GM18498 (cell line): Measurements from ENCODE around the gene DNMT3L.

Source experiments
- ATAC-seq: cut with Tn5 transposase; IDR thresholded peaks from one replicate; pipeline ENCODE4 v1.9.1; 2021; ENCODE audit warnings: mild to moderate bottlenecking, moderate library complexity; ENCODE audit not compliant: unreplicated experiment

The DNMT3L gene

DNA sequence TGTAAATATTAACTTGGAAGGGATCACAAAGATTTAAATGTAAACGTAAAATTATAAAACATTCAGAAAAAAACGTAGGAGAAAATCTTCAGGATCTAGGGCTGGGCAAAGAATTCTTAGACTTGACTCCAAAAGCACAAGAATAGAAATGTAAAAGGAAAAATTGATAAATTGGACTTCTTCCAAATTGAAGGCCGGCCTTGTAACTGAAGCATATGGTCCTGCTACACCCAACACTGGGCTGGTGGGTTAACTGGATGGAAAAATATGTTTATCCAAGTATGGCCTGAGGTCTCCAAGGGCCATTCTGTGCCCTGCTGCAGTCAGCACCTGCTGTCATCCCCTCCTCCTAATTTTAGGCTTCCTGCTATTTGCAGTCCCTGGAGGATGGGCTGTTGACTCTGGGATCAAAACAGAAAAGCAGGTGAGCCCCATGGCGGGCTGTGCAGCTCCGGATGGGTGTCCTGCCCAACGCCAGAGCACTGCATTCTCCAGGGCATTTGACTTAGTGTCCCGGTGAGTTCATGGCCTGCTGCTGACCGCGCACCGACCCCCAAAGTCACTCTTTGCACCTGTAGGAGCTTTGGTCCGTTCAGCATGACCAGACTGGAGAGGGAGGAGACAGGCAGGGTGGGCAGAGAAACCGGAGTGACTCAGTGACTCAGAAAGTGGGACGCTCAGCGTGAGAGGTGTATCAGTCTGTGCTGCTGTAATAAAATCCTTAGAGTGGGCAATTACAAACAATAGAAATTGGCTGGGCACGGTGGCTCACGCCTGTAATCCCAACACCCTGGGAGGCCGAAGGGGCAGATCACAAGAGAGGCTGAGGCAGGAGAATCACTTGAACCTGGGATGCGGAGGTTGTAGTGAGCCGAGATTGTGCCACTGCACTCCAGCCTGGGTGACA, 17.9 kb upstream of the DNMT3L start:
- ATAC-seq, result no peak

DNA sequence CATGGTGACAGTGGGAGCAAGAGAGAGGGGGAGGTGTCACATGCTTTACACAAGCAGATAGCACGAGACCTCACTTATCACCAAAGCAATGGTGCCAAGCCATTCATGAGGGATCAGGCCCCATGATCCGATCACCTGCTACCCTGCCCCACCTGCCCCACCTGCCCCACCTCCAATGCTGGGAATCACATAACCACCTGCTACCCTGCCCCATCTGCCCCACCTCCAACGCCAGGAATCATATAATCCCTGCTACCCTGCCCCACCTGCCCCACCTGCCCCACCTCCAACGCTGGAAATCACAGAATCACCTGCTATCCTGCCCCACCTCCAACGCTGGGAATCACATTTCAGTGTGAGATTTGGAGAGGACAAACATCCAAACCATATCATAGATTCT, 13.3 kb upstream of the DNMT3L start:
- no peak for ATAC-seq

DNA sequence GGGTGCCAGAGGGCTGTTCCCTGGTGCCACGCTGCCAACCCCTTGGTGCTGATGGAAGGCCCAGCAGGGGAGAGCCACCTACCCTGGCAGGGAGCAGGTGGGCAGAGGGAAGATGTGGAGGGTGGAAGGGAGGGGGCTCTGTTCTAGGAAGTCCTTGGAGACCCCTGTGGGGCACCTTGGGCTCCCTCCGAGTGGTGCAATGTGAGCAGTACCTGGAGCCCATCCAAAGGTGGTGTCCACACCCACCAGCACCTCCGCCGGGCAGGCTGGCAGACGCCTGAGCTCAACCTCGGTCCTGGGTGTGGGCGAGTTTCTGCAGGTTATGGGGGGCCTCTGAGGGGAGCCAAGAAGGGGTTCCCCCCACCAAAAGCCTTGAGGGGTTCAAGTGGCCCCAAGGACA, 11.3 kb upstream of the DNMT3L start:
- ATAC-seq, result no peak

DNA sequence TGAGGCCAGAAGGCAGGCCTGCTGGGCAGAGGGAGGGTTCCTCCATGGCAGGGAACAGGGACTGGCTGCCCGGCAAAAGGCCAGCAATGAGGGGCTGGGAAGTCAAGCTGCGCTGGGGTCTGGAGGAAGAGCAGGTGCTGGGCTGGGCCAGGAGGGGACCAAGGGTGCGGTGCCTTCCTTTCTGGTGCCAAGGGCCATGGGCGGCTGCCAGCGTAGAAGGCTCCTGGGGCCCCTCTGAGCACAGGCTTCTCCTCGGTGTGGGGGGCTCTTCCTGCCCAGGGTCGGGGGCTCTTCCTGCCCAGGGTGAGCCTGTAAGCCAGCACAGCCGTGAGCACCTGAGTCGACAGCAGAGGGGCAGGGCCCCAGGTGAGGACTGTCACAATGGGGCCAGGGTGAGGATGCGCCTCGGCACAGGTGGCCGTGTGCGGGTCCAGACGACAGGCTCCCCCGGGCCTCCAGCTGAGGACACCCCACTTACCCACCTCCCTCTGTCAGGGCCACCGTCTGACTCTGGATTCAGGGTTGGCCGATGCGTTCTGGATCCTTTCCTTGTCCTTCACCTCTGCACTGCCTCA, 10.7 kb upstream of the DNMT3L start:
- ATAC-seq, result no peak

DNA sequence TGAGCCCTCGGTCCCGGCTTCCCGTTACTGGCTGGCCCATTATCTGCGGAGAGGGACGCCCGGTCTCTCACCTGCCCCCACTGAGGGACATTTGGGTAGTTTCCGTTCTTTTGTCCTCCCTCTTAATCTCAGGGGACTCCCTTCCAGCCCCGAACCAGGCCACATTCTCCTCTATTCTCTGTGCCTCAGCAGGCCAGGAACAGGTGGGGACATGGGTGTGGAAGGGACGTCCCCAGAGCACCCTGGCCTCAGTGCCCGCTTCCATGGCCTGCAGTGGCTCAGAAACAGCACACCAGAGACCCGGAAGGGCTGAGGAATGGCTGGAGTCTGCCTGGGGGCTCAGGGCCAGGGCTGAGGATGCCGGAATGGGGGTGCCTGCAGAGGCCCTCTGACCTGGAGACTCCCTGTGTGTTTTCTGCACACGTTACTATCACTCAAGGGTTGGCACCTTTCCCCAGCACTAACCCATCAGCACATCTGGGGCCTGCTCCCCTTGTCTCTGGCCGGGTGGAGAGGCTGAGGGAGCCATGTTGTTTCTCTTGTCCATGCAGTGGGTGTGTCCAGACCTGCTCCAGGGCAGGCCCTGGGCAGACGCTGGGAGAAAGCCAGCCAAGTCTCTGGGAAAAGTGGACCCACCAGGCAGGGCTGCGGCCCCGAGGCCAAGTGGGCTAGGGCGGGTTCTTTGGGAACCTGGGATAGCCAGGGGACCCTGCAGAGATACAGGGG, 10.0 kb upstream of the DNMT3L start:
- no peak for ATAC-seq

DNA sequence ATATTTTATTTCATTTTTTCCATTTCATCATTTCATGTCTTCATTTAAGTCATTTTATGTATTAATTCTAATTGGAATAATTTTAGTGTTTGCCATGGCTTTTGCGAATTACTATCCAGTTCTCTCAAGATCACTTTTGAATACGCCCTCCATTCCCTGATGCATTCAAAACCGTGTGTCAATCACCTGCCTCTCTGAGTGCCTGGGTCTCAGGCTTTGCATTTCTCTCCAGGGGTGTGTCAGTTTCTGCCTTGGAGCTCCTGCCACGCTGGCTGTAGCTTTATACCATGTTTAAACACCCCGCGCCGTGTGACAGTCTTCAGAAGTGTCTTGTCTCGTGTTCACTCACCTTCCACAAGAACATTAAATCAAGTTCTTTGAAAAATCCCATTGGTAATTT, 7.4 kb upstream of the DNMT3L start:
- ATAC-seq, result no peak

DNA sequence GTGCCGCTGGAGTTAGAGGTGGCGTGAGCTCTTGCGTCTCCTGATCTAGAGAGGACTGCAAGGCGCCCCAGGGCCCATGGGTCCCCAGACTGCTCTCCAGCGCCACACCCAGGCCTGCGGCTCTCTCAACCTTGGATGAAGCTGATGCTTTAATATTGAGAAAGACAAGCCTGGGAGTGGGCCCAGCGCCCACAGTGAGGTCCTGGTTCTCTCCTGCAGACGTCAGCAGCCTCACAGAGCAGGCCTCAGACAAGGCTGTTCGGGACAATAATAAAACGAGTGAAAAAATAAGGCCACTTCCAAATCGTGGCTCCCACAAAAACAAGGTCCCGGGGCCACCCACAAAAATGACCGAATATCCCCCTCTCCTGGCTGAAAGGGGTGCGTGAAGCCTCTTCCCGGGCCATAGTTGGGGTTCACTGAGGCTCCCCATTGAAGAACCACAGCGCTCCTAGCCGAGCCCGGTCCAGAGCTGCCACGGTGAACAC, 6.0 kb upstream of the DNMT3L start:
- no peak for ATAC-seq

DNA sequence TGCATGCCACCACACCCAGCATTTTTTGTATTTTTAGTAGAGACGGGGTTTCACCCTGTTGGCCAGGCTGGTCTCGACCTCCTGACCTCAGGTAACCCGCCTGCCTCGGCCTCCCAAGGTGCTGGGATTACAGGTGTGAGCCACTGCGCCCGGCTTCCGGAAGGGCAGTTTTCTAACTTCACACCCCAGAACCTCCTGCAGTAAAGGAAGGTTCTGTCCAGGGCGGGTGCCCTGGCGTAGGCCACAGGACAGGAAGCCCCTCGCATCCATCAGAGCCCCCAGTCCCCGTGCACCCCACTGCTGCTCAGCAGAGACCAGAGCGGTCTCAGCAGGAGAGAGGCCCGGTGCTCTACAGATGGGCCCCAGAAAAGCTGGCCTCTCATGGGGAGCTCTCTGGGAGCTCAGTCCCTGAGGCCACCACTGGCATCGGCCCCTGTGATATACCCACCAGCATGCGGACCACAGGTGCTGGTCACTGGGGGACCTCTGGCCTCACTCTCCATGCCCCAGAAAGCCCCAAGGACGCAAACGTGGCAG, 4.1 kb upstream of the DNMT3L start:
- no peak for ATAC-seq

DNA sequence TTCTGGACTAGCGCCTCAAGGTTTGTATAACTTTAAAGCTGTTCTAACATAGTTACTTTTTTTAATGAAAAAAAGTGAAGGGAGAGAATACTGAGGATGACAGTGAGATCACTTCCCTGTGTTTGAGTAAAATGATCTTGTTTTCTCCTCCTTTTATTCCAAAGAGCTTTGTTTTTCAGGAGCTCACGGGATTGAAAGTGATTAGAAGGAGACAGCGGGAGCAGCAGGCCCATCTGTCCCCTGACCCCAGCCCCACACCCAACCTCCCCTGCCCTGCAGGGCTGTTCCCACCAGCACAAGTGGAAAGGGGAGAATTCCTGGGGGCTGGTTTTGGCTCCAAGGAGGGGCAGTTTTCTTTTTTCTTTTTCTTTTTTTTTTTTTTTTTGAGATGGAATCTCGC, 2.1 kb upstream of the DNMT3L start:
- ATAC-seq, result no peak

DNA sequence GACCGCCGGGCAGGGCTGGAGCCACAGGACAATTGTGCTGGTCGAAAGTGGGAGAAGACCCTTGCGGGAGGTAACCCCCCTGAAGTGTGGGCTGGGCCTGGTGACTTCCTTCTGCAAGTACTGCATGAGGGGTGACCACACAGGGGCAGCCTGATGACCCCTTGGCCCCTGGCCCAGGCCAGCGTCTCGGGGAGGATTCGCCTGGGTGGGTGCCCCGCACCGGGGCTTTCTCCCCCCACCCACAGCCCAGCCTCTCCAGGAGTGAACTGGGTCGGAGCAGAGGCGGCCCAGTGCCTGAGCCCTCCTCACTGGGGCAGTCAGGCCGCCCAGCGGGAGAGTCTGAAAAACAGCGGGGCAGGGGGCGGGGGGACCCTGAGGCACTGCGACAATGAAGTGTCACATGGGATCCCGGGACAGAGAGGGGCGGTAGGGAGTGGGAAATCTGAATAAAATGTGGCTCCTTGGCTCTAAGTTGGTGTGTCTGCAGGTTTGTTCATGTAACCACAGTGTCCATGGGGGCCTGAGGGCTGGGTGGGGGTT, 1.6 kb upstream of the DNMT3L start:
- no peak for ATAC-seq

DNA sequence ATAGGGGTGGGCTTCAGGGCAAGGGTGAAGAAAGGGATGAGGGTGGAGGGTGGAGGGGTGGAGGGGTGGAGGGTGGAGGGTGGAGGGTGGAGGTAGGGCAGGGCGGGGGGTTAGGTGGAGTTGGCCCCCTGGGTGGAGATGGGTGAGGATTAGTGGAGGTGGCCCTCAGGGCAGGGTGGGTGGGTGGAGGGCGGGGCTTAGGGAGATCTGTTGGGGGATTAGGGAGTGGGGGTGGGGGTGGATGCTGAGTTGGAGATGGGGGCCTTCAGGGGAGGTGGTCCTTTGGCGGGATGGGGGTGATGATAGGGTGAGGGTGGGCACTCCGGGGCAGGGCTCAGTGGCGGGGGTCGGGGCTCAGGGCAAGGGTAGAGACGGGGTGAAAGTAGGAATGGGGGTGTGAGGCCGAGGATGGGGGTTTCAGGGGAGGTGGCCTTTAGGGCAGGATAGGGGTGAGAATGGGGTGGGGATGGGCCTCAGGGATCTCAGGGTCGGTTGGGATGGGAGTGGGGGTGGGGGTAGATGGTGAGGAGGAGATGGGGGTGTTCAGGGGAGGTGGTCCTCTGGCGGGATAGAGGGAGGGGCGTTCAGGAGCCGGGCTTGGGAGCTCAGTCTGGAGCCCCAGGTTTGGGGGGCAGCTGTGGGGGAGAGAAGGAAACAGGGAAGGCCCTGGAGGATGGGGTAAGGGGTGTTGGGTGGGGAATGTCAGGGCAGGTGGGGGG, 800 bp upstream of the DNMT3L start:
- no peak for ATAC-seq

DNA sequence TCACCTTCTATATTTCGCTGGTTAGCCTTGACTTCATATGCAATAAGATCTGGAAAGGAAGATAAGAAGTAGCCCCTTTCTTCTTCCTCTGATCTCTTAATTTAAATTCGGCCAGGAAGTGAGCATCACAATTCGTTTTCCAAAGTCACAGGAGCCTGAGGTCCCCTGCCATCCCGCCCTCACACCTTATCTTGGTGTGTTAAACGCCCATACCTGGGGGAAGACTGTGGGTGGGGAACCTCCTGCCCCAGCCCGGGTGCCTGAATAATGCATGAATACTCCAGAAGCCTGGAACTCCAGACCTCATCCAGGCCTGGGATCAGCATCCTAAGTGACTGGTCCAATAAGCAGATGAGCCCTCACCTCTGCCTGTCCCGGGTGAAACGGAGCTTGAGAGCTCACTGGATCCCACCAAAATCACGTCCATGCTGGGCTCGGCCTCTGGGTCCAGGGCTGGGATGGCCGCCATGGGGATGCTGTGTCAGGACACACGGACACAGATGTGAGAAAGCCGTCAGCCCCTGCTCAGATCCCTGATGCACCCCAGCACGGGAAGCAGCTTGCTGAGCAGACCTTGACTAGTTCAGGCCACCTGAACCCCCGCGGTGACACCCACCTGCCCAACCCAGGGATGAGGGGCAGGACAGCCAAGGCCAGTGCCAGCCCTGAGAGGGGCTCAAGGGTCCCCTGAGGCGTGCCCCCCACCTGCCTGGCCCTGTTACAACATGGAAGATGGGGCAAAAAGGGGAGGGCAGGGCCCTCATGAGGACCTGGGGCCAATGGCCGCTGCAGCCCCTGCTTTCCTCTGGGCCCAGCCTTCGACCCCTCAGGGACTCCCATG, 686 bp downstream of the DNMT3L start:
- no peak for ATAC-seq

DNA sequence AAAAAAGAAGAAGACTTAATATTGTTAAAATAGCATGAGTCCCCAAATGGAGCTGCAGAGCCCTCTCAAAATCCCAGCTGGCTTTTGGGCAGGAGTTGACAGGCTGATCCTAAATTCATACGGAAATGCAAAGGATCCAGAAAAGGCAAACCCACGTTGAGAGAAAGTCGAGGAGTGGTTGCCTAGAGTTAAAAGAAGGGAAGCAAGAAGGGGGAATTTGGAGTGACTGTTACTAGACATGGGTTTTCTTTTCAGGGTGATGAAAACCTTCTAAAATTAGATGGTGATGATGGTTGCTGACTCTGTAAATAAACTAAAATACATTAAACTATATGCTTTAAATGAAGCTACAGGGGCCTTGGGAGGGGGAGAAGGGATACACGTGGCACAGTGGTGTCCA, 1.6 kb downstream of the DNMT3L start:
- ATAC-seq, result no peak

DNA sequence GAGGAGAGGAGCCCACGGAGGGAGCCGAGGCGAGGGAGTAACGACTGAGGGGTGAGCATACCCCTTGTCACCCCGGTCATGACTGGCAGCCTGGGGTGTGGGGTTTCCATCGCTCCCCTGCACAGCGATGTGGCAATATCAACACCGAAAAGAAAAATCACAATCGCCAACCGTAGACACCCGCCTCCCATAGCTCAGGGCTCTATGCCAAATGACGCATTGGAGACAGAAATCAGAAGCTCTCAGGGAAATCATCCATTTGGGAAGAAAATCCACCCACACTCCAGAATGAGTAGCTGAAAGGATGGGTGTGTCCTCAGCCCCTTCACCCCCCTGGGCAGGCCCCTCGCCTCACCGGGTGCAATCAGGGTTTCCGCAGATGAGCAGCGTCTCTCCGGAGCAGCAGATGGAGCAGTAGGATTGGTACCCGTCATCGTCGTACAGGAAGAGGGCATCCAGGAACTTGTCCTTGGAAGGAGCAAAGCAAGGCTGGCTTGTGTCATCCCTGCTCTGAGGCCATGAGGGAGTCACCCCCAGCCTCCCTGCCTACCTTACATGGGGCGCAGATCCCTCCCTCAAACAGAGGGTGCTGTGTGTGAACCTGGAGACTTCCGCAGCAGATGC, 2.5 kb downstream of the DNMT3L start:
- no peak for ATAC-seq

DNA sequence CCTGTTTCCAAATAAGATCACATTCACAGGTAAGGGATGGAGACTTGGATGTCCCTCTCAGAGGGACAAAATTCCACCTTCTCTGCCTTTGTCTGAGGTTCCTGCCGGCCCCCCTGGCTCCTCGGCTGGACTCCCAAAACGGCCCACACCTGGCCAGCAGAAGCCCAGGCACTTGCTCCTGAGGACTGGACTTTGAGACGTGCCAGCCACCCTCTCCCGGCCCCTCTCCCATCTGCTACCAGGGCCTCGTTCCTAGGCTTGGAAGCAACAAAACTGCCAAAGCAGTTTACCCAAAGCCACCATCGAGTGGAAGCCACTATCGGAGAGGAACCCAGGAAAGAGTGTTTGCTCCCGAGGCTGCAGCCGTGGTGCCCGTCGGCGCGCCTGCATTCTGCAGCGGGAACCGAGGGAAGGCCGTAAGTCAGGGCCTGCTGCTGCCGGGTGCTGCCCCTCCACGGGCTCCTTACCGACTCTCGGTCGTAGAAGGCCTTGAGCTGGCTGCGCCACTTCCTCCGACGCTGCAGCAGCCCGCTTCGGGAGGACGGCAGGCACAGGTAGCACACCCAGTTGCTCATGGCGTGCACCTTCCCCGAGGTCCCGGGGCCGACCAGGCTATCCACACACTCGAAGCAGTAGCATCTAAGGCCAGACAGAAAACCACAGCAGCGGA, 3.5 kb downstream of the DNMT3L start:
- ATAC-seq, result no peak

DNA sequence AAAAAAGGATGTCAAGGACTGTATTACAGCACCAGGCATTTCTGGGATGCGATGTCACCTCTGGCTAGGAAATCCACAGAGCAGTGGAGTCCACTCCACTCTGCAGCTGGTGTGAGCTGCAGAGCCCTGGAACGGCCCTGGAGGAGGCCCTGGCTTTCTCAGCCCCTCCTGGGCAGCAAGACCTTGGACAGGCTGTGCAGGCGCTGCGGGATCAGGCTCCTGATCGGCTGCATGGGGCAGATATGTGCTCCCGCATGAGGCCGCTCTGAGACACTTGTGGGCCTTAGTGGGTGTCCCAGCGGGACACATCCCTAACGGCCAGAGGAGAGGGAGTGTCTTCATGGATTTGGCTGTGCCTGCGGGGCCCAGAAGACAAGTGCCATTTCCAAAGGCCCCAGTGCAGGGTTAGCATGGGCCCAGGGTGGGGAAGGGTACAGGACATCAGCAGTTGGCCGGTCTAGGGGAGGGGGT, 6.2 kb downstream of the DNMT3L start:
- no peak for ATAC-seq

DNA sequence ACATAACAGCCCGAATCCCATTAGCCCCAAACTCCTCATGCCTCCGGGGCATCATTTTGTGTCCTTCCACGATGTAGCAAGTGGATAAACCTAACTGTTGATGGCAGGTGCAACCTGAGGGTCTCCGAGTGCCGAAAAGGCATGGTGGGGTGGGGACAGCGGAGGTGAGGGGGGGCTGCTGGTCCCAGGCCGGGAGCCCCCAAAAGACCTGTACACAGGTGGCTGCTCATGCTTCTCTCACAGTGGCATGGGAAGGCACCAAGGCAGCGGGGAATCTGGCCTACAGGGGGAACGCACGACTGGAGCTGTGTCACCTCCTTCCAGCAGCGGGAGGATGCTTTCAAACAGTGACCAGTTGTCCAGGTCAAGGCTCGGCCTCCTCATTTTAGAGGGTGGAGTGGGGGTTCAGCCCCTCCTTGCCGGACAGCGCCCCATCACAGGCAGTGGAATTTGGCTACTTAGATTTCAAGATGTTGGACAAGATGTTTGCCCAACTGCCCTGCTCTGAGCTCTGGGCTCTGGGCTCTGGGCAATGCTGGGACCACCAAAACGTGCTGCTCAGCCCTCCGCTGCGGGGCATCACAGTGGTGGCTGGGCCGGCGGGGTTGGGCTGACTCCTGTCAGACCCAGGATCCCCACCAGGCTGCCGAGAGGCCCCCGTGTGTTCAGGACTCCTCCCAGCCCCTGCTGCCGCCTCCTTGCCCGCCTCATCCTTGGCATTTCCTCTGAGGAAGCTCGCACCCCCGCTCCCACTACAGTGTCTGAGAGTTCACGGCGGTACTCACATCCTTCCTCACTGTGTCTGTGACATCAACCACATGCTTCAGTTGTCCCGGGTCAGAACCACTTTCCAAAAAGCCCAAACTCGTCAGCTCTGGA, 7.6 kb downstream of the DNMT3L start:
- no peak for ATAC-seq
